ENCODE measurements around the gene ZDHHC5. TPM values are rescaled to one million over a fixed set of nuclear protein-coding genes. Genes with fewer than 3 reads are reported as not detected.

ZDHHC5 gene
- total and polyA plus RNA-seq, 2 of the 4 experiments (the other 2 are of a cell fraction): 19.4 to 45.7 TPM

- no peak overlapping the region for H3K56ac ChIP-seq (ENCODE audit: extremely low read depth, insufficient read depth, low read length)
- ChIA-PET POLR2A (ENCODE audit: unreplicated experiment) (no interaction called here), CTCF (no interaction called here)
- intact Hi-C loops (cut with micrococcal nuclease) (no loop called here), dilution Hi-C loops (cut with HindIII; ENCODE audit: low sequenced_read_pairs, unreplicated experiment) (no loop called here), in situ Hi-C loops (cut with MboI; ENCODE audit: low sequenced_read_pairs) (no loop called here)
- no peak overlapping the region for H3K4ac ChIP-seq (ENCODE audit: low read depth, low read length)
- no peak overlapping the region for H4K5ac ChIP-seq (ENCODE audit: low read depth, low read length)
- H3K9ac ChIP-seq (ENCODE audit: low read depth, low read length): no peak overlapping the region
- no peak overlapping the region for H2AK5ac ChIP-seq (ENCODE audit: low read depth, low read length)
- H4K8ac ChIP-seq (ENCODE audit: low read depth in 2 of 2, low read length in 2 of 2): no peak overlapping the region
- no peak overlapping the region for H3K4me3 ChIP-seq (ENCODE audit: insufficient read depth, low read depth, low read length)
- H3K9me3 ChIP-seq (ENCODE audit: control insufficient read depth, insufficient read depth, low read length): no peaks in the 10 kb centered on the region
- peaks cover 11 to 21% of the 10 kb centered on the region in 2 experiments for H3K79me1 ChIP-seq (ENCODE audit: low read depth in 1 of 2, low read length in 2 of 2)
- ATAC-seq (ENCODE audit: low read depth) (no peak), DNase-seq (no peak)
- no peak overlapping the region for H2AFZ ChIP-seq (replicated peaks; ENCODE audit: low read length, poor library complexity)
- H4K91ac ChIP-seq (ENCODE audit: insufficient read depth, low read depth, low read length): no peak overlapping the region
- H2AK9ac ChIP-seq (replicated peaks; ENCODE audit: low read depth, low read length, poor library complexity): no peak overlapping the region
- no peak overlapping the region for H2BK5ac ChIP-seq (ENCODE audit: low read depth, low read length, poor library complexity, severe bottlenecking)
- no peak overlapping the region for H3K27ac ChIP-seq (ENCODE audit: insufficient read depth, low read length)
- no peak overlapping the region for H3K14ac ChIP-seq (replicated peaks; ENCODE audit: low read depth, low read length)
- no peak overlapping the region for H3K18ac ChIP-seq (ENCODE audit: low read depth, low read length)
- no peak overlapping the region for H2BK20ac ChIP-seq (ENCODE audit: low read depth, low read length)
- TF ChIP-seq MAFK (IDR thresholded peaks at IDR 0.05; ENCODE audit: low read depth, low read length) (no peak), POLR2A (IDR thresholded peaks at IDR 0.05; ENCODE audit: low read depth, low read length) (no peak), RAD21 (IDR thresholded peaks at IDR 0.05; ENCODE audit: low read length) (no peak), MXI1 (IDR thresholded peaks at IDR 0.05; ENCODE audit: borderline replicate concordance, low read depth, low read length) (no peak), NFE2L2 (IDR thresholded peaks at IDR 0.05; ENCODE audit: low read depth, low read length) (no peak), RCOR1 (IDR thresholded peaks at IDR 0.05; ENCODE audit: insufficient replicate concordance, low read length) (no peak)
- no peaks in the 10 kb centered on the region for H3K27me3 ChIP-seq (ENCODE audit: control insufficient read depth, insufficient read depth, low read length)
- WGBS, 2 experiments (ENCODE audit: extremely low coverage in 2 of 2, insufficient read length in 1 of 2): no CpG with 5 or more reads among the region's 14 CpGs
- H3K4me2 ChIP-seq (ENCODE audit: low read depth, low read length): no peak overlapping the region
- H3K9me1 ChIP-seq (ENCODE audit: insufficient read depth, low read length): no peaks in the 10 kb centered on the region
- H4K20me1 ChIP-seq (ENCODE audit: insufficient read depth, low read length): no peaks in the 10 kb centered on the region; the same call in 1 of the 2 replicates
- H2BK120ac ChIP-seq (ENCODE audit: low read depth, low read length): no peak overlapping the region
- BruUV-seq (replicated peaks): TSS peak; percentile 18
- H3K4me1 ChIP-seq (ENCODE audit: control insufficient read depth, insufficient read depth, low read length): no peaks in the 10 kb centered on the region
- peaks cover 17% of the 10 kb centered on the region for H3K36me3 ChIP-seq (ENCODE audit: control insufficient read depth, insufficient read depth, low read length)
- no peak overlapping the region for H2BK15ac ChIP-seq (ENCODE audit: low read depth, low read length)
- no peak overlapping the region for H3K23ac ChIP-seq (ENCODE audit: low read depth, low read length)
Observed at GRCh38 chr11:57659669-57660068, 8.2 kb upstream of the ZDHHC5 start.
